Fibroblast of skin of scalp (primary cell): ENCODE measurements around the gene OR1D5. TPM values are rescaled to one million over a fixed set of nuclear protein-coding genes. Genes with fewer than 3 reads are reported as not detected.
"Not testable (repeated sequence)": the region's sequence is repeated elsewhere in the genome, so short reads cannot be mapped to it uniquely, and the experiment has no call there.

Source experiments
- DNase-seq: peaks from one replicate; pipeline ENCODE4 v3.0.0-alpha.2; 2013
- polyA plus RNA-seq, 2 experiments: library from polyadenylated mRNA; unstranded; fragments of 120-200 nt; gene quantifications; one replicate each; pipeline ENCODE4 v1.2.1, GENCODE V29; 2013; ENCODE audit not compliant: insufficient read length in 2 of 2

The OR1D5 gene, protein sequence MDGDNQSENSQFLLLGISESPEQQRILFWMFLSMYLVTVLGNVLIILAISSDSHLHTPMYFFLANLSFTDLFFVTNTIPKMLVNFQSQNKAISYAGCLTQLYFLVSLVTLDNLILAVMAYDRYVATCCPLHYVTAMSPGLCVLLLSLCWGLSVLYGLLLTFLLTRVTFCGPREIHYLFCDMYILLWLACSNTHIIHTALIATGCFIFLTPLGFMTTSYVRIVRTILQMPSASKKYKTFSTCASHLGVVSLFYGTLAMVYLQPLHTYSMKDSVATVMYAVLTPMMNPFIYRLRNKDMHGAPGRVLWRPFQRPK
- polyA plus RNA-seq (2013, experiment 1 of 2; ENCODE audit: insufficient read length): not detected
- polyA plus RNA-seq (2013, experiment 2 of 2; ENCODE audit: insufficient read length): not detected

DNA sequence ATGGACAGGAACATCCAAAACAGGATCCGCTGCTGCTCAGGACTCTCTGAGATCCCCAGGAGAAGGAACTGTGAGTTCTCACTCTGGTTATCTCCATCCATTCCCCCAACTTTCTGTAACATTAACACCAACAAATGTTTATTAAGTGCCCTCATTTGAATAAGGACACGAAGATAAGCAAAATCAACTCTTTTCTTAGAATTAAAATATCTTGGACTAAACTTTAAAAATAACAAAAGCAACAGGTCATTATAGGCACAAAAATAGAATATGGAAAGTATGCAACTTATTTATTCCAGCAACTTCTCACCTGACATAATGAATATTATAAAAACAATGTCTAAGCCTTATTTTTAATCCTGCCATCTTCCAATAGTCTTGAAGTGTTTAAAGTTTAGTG, at the start of gene OR1D5:
Gene OR1D5 (minus strand): TSS at position 101 of the 400 bp plus-strand sequence. CDS start 0 bp downstream, at position 101.
- DNase-seq: not testable (repeated sequence)

DNA sequence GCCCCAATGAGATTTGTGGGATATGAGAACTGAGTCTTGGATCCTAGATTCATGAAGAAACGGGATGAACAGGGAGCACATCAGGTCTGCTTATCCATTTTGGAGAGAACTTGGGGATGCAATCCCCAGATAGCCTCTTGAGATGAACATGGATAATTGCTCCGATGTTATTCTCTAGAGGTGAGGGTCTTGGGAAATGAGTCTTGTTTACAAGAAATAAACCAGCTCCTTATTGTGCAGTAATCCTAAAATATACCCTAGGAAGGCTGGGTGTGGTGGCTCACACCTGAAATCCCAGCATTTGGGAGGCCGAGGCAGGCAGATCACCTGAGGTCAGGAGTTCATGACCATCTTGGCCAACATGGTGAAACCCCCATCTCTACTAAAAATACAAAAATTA, 40.9 kb upstream of the OR1D5 start, which contains the start of gene OR1D2:
Gene OR1D2 (minus strand): TSS at position 101 of the 400 bp plus-strand sequence. CDS start 11,426 bp downstream, outside the sequence.
- DNase-seq: no peak

- not testable (repeated sequence) for DNase-seq
Observed at GRCh38 chr17:3073850-3074249, 10.4 kb upstream of the OR1D5 start.

DNA sequence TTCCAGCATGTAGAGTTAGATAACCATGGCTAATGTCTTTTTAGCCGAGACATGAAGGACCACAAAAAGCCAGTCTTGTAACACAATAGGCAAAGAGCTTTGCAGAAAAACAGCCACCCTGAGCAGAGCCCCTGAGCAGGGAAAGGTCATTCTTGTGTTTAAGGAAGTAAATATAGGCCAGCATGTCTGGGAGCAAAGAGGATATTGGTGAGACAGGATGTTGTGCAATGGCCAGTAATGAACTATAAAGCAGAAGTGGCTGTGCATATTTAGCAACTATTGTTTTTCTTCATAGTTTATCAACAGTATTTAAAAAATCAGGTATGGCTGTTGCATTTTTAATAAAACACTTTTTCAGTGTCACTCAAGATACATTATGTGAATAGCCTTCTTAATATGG, 1.8 kb upstream of the OR1D5 start:
- not testable (repeated sequence) for DNase-seq

- DNase-seq: not testable (repeated sequence)
Observed at GRCh38 chr17:3062824-3063377, 506 bp downstream of the OR1D5 start.

GRCh38 chr17:3054868-3055267, 8.5 kb downstream of the OR1D5 start:
- DNase-seq: not testable (repeated sequence)

DNA sequence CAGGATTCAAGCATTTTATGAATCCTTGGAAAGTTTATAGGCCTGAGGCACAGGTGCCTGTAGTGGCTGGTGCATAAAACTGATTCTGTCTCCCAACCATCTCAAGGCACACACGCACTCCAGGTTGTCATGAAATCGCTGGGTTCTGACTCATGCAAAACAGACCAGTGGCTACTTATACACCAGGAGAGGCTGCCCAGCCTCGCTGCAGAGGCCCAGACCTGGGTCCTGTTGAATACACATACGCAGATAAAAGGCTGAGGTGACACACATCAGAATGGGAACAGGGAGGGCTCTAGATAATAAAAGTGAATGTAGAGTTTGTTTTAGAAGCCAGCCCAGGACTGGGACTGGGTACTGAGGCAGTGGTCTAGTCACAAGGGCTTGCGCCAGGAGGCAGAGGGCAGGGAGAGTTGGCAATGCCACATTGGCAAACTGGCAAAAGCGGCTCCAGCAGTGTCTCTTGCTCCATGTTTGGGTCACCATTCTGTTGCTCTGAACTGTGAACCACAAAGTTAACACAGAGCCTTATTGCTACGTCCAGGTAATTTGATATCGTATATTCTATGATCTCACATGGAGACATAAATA, 13.6 kb downstream of the OR1D5 start:
- no peak for DNase-seq

DNA sequence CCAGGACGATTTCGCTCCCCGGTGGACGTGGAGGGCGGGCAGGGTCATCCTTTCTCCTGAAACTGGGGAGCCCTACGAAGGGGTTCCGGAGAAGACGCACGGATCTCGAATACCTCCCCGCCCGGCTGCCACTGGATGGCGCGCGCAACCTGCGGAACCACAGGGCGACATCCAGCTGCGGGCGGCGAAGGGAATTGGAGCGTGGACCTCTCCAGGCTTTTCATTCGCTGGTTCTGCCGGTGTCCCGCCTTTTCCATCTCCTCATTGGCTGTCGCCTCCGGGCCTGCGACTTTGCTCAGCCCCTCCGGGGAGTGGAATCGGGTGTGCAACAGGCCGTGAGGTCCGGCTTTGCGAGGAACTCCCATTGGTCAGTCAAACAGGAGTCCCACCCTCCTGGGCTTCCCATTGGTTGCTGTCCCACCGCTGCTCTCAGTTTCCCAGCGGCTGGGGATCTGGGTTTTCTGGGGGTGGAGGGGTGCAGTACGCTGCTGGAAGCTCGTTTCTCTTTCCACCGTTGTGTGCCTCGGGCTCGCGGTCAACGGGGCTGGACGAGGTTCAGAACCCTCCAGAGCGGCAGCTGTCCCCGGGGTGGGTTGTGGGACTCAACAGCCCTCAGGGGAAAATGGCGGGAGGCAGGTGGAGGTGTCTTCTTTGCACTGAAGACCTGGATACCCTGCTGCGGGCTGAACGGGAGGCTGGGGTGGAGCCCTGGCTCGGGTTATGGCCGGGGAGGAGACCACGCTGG, 14.5 kb downstream of the OR1D5 start:
- DNase-seq: peak; percentile 99

- no peak for DNase-seq
Observed at GRCh38 chr17:3046753-3047152, 16.7 kb downstream of the OR1D5 start.

- no peak for DNase-seq
Observed at GRCh38 chr17:3043737-3044365, 19.6 kb downstream of the OR1D5 start.

- DNase-seq: no peak
Observed at GRCh38 chr17:3040882-3041281, 22.5 kb downstream of the OR1D5 start.

DNA sequence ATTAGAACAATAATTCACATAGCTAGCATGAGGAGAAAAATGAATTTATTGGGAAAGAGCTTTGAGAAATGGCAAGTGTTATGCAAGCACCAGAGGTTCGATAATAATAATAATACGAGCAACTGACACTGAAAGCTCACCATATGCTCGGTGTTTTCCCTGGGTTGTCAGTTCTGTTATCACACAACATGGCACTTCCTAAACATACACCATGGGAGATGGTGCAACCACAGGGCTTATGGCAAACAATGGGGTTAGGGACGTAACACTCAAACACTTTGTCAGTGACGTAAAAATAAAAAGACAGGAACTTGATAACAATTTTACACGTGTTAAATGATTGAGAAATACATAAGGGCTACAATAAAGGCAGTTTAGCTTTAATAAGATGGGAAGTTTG, 23.7 kb downstream of the OR1D5 start:
- DNase-seq: no peak

DNA sequence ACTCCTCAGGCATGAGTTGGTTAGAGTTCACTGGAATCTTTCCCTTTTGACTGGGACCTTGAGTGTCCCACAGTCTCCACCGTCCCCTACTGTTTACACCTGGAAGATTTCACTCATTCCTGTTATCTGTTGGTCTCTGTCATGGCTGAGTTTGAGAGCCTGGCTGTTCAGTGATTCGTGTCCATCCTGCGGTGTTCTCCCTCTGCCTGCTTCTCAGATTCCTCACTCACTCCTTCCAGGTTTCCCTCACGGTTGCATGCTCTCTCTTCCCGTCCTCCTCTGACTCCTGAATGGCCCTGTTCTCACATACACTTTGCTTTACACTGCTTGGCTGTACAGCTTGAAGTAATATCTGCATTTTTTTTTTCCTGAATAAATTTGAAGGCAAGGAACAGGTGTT, 24.5 kb downstream of the OR1D5 start:
- DNase-seq: no peak

GRCh38 chr17:3037259-3037658, 26.1 kb downstream of the OR1D5 start:
- no peak for DNase-seq

DNA sequence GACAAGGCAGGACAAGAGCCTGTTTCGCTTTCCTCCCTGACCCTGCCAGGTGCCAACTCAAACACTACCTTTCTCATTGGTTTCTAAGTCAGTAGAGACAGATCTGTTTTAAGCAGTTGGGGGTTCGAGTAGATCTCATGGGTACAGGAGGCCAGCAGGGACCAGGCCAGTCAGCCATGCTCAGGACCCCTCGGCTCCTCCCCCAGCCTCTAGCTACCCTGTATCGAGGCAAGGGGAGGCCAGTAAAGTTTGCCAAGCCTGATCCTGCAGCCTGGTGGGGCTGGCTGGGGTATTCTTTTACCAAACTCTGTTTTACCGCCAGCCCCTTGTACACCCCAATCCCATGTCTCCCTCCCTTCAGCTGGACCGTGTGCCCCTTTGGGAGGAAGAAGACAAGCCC, 26.6 kb downstream of the OR1D5 start:
- no peak for DNase-seq

- no peak for DNase-seq
Observed at GRCh38 chr17:3035968-3036280, 27.5 kb downstream of the OR1D5 start.

DNA sequence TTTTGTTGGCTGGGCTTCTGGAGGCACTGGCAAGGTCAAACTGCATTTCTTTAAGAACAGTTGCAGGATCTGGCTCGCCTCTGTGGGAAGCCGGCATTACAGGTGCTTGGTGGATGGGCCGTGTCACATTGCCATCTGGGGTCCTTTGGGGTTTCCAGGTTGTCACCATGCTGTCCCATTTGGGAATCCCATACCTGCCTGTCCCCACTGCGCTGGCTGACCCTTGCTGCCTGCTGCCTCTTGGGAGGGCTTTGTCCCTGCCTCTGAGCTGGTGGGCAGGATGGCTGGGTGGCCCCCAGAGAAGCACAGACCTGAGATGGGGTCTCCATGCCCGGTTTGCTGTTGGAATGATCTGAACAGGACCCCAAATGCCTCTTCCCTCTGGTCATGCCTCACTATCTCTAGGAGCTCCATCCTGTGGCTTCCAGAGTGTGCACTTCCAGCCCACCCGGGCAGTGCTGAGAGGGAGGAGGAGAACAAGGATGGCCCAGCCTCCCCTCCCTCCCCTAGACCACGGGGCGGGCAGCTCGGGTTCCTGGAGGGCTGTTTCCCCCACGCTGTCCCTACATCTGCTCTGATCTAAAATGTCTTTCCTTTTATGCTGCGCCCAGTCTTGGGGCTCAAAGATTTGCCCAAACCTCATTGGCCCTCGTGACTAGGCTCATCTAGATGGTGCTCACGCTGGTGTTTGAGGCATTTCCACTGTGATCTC, 28.0 kb downstream of the OR1D5 start:
- DNase-seq: no peak

DNA sequence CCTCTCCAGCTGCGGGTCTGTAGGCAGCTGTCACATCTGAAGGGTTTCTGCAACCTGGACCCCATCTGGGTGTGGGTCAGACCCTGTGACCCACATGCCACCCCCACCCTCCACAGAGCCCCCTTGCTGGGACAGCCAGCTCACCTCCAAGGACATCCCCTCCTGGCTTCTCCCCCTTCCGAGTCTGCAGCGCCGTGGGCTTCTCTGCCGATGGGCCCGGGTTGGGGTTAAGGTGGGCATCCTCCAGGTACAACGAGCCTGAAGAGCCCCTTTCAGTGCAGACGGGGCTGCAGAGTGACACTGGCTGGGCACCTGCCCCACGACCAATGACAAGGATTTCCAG, 28.9 kb downstream of the OR1D5 start:
- no peak for DNase-seq

- no peak for DNase-seq
Observed at GRCh38 chr17:3033741-3034577, 29.4 kb downstream of the OR1D5 start.

GRCh38 chr17:3033248-3033640, 30.2 kb downstream of the OR1D5 start:
- no peak for DNase-seq
